OCI-LY7 (cell line): ENCODE data around the gene MCM6. TPM values are rescaled to one million over a fixed set of nuclear protein-coding genes. Genes with fewer than 3 reads are reported as not detected.

Source experiments
- BruUV-seq: library from RNA; stranded (reverse); fragments of 400-500 nt; replicated peaks from 2 replicates; lab custom pipeline; 2021; lab: Mats Ljungman, UMichigan
- CTCF ChIA-PET: fragments of 300-600 bp; sonication (Branson Sonifier 250); formaldehyde crosslinking; loops from one replicate; lab custom pipeline; 2022; ENCODE audit warnings: antibody characterized with exemption; ENCODE audit not compliant: unreplicated experiment; lab: Charles Lee
- POLR2A ChIA-PET: fragments of 300-600 bp; sonication (Branson Sonifier 250); formaldehyde crosslinking; loops from one replicate; lab custom pipeline; 2022; ENCODE audit warnings: antibody characterized with exemption; lab: Charles Lee
- DNase-seq: peaks from one replicate; pipeline ENCODE4 v3.0.0-alpha.2; 2015; ENCODE audit warnings: low spot score
- H2AFZ ChIP-seq: fragments of 200-600 bp; sonication (generic), shearing (Covaris generic); 2 replicates; pipeline ENCODE4 v1.6.1; 2014; ENCODE audit warnings: mild to moderate bottlenecking, antibody characterized with exemption, low read length, moderate library complexity
- H3K27ac ChIP-seq: fragments of 200-600 bp; sonication (generic); 2 replicates; pipeline ENCODE4 v1.5.1; 2014; ENCODE audit warnings: mixed run types, low read depth, mild to moderate bottlenecking, moderate library complexity, low read length, inconsistent platforms; ENCODE audit not compliant: poor library complexity, severe bottlenecking
- H3K36me3 ChIP-seq: fragments of 200-600 bp; sonication (generic); 2 replicates; pipeline ENCODE4 v1.6.1; 2014; ENCODE audit warnings: mild to moderate bottlenecking, antibody characterized with exemption, low read length, moderate library complexity, mixed read lengths; ENCODE audit not compliant: insufficient read depth
- H3K4me1 ChIP-seq: fragments of 200-600 bp; sonication (generic); 2 replicates; pipeline ENCODE4 v1.5.1; 2014; ENCODE audit warnings: mild to moderate bottlenecking, low read length; ENCODE audit not compliant: insufficient read depth, poor library complexity, severe bottlenecking
- H3K4me2 ChIP-seq: fragments of 200-600 bp; sonication (generic); 2 replicates; pipeline ENCODE4 v1.6.1; 2014; ENCODE audit warnings: mild to moderate bottlenecking, low read length
- H3K4me3 ChIP-seq: fragments of 200-600 bp; sonication (generic); 2 replicates; pipeline ENCODE4 v1.5.1; 2014; ENCODE audit warnings: mild to moderate bottlenecking, low read depth, low read length; ENCODE audit not compliant: poor library complexity, severe bottlenecking
- H3K79me2 ChIP-seq: fragments of 200-600 bp; sonication (generic); 2 replicates; pipeline ENCODE4 v1.6.1; 2016; ENCODE audit warnings: low read depth, mild to moderate bottlenecking, low read length, moderate library complexity, mixed read lengths; ENCODE audit not compliant: insufficient read depth
- H3K9me2 ChIP-seq: fragments of 200-600 bp; sonication (generic); 2 replicates; pipeline ENCODE4 v1.6.1; 2016; ENCODE audit warnings: mild to moderate bottlenecking, low read length, mixed read lengths; ENCODE audit not compliant: insufficient read depth
- H3K9me3 ChIP-seq: fragments of 200-600 bp; sonication (generic); 2 replicates; pipeline ENCODE4 v1.6.1; 2014; ENCODE audit warnings: mild to moderate bottlenecking, mixed run types, low read length, mixed read lengths
- H4K20me1 ChIP-seq: fragments of 200-600 bp; sonication (generic); 2 replicates; pipeline ENCODE4 v1.6.1; 2014; ENCODE audit warnings: mild to moderate bottlenecking, antibody characterized with exemption, low read length, moderate library complexity, mixed read lengths; ENCODE audit not compliant: insufficient read depth
- CTCF ChIP-seq: fragments of 200-600 bp; sonication (generic); conservative IDR thresholded peaks from 2 replicates; pipeline ENCODE4 v1.5.1; 2014; ENCODE audit warnings: mild to moderate bottlenecking, antibody characterized with exemption, low read length, moderate library complexity, mixed read lengths
- EZH2phosphoT487 ChIP-seq: fragments of 200-600 bp; sonication (generic); IDR thresholded peaks from 2 replicates; pipeline ENCODE4 v1.6.1; 2018; ENCODE audit warnings: low read depth, borderline replicate concordance, mild to moderate bottlenecking, mixed run types, antibody characterized with exemption, low read length, moderate library complexity, mixed read lengths
- intact Hi-C: fragments of 100-400 bp; cut with micrococcal nuclease; formaldehyde crosslinking; loops from one replicate; pipeline ENCODE4 v1.10.0; 2022; ENCODE audit not compliant: unreplicated experiment
- total RNA-seq, 2 experiments: library from RNA; depleted of rRNA in 1 of 2; stranded (reverse); fragments of >200 nt in 1 of 2; shearing (Covaris generic) in 1 of 2; gene quantifications; 2 replicates each; pipeline ENCODE4 v1.2.3, GENCODE V29; 2014 to 2022

Gene MCM6
- total RNA-seq, 2 experiments from 2014 or later = 61.2 to 171 TPM

GRCh38 chr2:135916207-135916606, 40.0 kb upstream of the MCM6 start:
- no peak overlapping the region for H3K27ac ChIP-seq
- ChIA-PET POLR2A (no interaction called here), CTCF (no interaction called here)
- H4K20me1 ChIP-seq = no peaks in the 10 kb centered on the region
- BruUV-seq = no TSS peak
- DNase-seq = peak; percentile 69
- peaks cover 27% of the 10 kb centered on the region for H3K4me1 ChIP-seq
- H3K9me3 ChIP-seq = no peaks in the 10 kb centered on the region
- H3K4me2 ChIP-seq = 0 out of 2 replicates have a peak overlapping the region, but pooled peaks have one; percentile 20
- intact Hi-C loops = loop anchor here (1.0 to 10.0 kb wide), 10 partner anchors 66 to 819 kb away; no protein-coding TSS in a partner anchor
- no peak overlapping the region for H2AFZ ChIP-seq
- peaks cover 6% of the 10 kb centered on the region; the same call in 1 of the 2 replicates for H3K79me2 ChIP-seq
- H3K4me3 ChIP-seq = no peak overlapping the region
- H3K36me3 ChIP-seq = peaks cover 62% of the 10 kb centered on the region
- TF ChIP-seq CTCF (peak; percentile 88), EZH2phosphoT487 (no peak)
- H3K9me2 ChIP-seq = no peaks in the 10 kb centered on the region

- Histone ChIP-seq H3K4me3 (no peak overlapping the region), H2AFZ (no peak overlapping the region), H3K4me2 (peak overlapping the region; percentile 24; the same call in 1 of the 2 replicates), H4K20me1 (no peaks in the 10 kb centered on the region), H3K36me3 (peaks cover 64% of the 10 kb centered on the region), H3K4me1 (peaks cover 27% of the 10 kb centered on the region), H3K9me2 (no peaks in the 10 kb centered on the region), H3K79me2 (peaks cover 6% of the 10 kb centered on the region; the same call in 1 of the 2 replicates), H3K27ac (peak overlapping the region; percentile 5), H3K9me3 (no peaks in the 10 kb centered on the region)
- ChIA-PET POLR2A (interaction anchor here (0.7 to 2.4 kb wide), 9 partner anchors 9 to 476 kb away, joined by 3 to 18 read pairs (median 3); no protein-coding TSS in a partner anchor), CTCF (interaction anchor here (0.7 to 0.8 kb wide), 2 partner anchors 326 to 469 kb away, joined by 3 read pairs; no protein-coding TSS in a partner anchor)
- intact Hi-C loops = loop anchor here (1.0 to 10.0 kb wide), 3 partner anchors 83 to 820 kb away; no protein-coding TSS in a partner anchor
- BruUV-seq = no TSS peak
- DNase-seq = no peak
- TF ChIP-seq EZH2phosphoT487 (no peak), CTCF (no peak)
Observed at GRCh38 chr2:135914485-135914884, 38.2 kb upstream of the MCM6 start.
